Retinal pigment epithelial cell (primary cell): ENCODE data around the gene USP21.

Source experiments
- DNase-seq: peaks from one replicate; pipeline ENCODE4 v3.0.0-alpha.2; 2010; ENCODE audit warnings: low read depth
- H3K4me3 ChIP-seq: 2 replicates; pipeline ENCODE4 v1.5.1; 2011; ENCODE audit warnings: mild to moderate bottlenecking, low read length, control low read depth, moderate library complexity
- TF ChIP-seq, protein P1 (sequence below): conservative IDR thresholded peaks from 2 replicates; pipeline ENCODE4 v1.5.1; 2011; ENCODE audit warnings: low read depth, low read length, control low read depth, inconsistent platforms

The USP21 gene

DNA sequence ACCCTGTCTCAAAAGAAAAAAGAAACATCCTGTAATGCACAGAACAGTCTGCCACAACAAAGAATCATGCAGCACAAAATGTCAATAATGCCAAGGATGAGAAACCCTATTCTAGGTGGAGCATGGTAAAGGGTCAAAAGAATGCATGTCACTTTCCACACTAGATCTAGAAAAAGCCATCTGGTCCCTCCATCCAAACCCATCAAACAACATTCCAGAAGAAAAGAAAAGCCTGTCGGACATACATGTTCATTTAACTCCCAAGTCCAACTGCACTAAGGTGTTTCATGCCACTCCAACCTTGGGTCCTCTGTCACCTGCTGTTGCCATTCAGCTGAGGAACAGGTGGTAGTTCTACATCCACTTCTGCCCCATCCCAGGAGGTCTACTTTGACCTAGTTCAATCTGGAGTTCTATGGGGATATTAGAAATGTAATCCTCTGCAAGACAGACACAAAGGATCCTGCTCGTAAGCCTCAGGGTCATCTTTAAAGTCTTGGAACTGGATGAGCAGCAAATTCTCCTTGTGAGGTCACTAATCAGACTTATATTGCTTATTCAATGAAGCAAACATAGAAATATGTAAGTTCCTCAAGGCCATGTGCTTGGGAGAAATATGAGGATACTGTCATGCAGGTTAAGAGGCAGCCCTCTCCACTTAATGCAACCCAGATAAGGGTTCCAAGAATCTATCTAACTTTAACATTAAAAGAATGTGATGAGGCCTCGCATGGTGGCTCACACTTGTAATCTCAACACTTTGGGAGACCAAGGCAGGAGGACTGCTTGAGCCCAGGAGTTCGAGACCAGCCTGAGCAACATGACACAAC lies 30.5 kb upstream of the USP21 start:
- no peak overlapping the region for H3K4me3 ChIP-seq
- TF ChIP-seq, protein P1, sequence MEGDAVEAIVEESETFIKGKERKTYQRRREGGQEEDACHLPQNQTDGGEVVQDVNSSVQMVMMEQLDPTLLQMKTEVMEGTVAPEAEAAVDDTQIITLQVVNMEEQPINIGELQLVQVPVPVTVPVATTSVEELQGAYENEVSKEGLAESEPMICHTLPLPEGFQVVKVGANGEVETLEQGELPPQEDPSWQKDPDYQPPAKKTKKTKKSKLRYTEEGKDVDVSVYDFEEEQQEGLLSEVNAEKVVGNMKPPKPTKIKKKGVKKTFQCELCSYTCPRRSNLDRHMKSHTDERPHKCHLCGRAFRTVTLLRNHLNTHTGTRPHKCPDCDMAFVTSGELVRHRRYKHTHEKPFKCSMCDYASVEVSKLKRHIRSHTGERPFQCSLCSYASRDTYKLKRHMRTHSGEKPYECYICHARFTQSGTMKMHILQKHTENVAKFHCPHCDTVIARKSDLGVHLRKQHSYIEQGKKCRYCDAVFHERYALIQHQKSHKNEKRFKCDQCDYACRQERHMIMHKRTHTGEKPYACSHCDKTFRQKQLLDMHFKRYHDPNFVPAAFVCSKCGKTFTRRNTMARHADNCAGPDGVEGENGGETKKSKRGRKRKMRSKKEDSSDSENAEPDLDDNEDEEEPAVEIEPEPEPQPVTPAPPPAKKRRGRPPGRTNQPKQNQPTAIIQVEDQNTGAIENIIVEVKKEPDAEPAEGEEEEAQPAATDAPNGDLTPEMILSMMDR: no peak
- no peak for DNase-seq

DNA sequence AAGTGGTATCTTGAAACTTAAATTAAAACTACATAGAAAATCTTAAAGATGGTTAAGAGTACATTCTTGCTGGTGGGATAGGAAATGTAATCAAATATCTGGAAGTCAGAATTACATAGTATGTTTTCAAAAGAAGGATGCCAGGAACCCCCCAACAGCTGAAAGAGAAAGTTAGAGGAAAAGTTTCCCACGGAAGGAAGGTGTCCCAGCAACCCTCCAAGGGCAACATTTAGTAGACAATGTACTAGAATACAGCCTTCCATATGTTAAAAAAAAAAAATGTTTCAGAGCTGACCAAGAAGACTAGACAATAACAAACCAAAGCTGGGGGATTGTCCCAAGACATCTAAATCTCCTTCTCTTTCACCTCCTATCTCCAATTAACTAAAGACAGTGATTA lies 29.0 kb upstream of the USP21 start:
- no peak overlapping the region for H3K4me3 ChIP-seq

DNA sequence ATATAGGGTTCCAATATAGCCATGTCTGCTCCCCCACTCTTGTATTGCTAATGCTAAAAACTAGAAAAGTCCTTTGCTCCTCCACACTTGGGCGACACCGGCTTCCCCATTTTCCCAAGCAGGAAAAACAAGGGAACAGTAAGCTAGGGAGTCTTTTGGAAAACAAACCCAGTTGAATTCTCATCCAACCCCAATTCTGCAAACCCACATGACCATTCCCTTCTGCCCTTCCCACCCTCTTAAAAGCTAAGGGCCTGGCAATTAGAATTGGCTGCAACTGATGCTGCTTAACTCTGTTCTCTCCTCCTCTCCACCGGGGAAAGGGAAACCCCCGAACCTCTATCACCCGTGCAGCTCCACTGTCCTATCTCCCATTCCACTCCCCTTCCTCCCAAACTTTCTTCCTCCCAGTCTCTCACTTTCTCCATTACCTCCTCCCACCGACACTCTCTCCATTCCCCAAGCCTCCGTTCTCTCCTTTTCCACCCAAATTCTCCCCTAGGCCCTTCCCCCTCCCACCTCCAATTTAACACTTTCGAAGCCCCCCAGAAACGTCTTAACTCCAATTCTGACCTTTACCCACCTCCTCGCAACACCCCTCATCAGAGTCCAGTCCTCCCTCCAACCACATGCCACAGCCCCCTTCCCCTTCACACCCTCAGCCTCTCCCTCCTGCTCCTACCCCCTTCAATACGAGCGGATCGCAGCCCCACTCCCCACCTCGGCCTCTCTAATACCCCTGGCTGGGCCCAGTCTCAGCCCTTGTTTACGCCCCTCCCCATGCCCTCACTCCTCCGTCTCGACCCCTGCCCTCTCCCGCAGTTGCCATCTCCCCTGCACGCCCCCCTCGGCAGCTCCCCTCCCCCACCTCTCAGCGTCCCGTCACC lies 27.5 kb upstream of the USP21 start:
- no peak for DNase-seq
- TF ChIP-seq, protein P1: no peak
- H3K4me3 ChIP-seq: peak overlapping the region; percentile 88

More for the DNA sequence above, 29.0 kb upstream of the USP21 start:
- no peak for DNase-seq
- TF ChIP-seq, protein P1: no peak

DNA sequence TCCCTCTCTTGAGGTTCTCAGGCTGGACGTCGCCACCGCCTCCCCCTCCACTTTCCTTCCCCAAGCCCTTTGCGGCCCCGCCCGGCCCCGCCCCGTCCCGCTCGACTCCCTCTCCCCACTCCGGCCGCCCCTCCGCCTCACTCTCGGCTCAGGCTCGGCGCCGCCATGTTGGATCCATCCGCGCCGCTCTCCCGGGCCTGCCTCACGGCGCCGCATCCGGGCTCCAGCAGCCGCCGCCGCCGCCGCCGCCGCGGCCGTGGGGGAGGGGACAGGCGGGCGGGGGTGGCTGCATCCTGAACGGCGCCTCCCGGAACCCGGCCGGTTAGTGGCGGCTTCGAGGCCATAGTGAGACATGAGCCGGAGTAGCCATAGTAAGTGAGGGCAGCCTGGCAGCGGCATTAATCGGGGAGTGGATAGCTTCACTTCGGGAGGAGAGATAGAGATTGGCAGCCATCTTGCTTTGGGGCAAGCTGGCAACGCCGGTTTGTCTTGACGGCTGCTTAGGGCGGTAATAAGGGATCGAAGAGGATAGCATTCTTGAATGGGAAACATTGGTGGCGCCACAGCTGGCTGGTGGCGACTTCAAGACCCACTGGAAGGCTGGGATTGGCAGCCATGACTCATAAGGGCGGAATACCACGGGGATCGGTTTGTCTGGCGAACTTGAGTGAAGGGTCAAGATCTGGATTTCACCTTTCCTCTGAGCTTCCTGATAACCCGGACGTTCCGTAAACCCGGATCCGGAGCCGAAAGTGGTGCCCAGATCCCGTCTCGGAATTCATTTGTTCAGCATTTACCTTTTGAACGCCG lies 26.7 kb upstream of the USP21 start, which contains the start of gene DEDD:
Gene DEDD (minus strand): TSS at position 258 of the 810 bp plus-strand sequence. CDS start 8,205 bp downstream, outside the sequence.
- TF ChIP-seq, protein P1: no peak
- peak within 1 kb of the TSS; percentile 88 for H3K4me3 ChIP-seq
- peak; percentile 89 for DNase-seq

DNA sequence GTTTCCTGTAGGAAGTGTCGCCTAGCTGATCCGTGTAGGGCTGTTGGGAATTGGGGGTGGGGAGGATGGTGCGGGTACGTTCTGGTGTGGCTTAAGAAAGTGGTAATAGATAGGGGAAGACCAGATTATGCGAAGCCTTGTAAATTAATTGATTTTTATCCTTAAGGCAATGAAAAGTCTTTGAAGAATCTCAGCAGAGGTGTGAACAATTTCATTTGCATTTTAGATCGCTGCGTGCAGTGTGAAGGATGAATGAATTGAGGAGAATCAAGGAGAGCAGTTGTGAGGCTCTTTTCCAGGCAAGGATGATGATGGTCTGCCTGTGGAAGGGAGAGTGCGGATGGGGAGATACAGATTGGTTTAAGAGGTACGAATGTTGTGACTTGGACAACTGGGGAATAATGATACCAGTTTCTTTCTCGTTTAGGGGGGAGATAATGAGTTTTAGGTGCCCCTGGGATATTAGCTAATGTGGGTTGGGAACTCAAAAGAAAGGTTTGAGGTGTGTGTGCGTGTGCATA lies 26.0 kb upstream of the USP21 start:
- DNase-seq: no peak
- TF ChIP-seq, protein P1: no peak
- peak overlapping the region; percentile 88 for H3K4me3 ChIP-seq

DNA sequence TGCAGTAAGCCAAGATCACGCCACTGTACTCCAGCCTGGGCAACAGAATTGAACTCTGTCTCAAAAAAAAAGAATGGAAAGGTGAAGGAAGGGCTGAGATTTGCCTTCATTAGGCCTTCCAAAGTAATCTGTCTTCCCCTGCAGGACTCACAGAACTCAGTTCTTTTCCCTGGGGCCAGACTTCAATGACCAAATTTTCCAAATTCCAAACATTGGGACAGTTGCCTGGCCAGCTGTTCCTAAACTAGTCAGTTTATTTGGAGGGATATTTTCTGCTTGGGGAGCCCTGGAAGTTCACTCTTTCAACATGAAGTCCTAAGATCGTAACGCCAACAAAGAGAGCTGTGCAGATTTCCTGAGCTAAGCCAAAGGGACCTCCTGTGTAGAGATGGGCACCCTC lies 21.4 kb upstream of the USP21 start:
- DNase-seq: no peak
- TF ChIP-seq, protein P1: no peak
- H3K4me3 ChIP-seq: no peak overlapping the region
